ENCODE data around the gene PADI2. TPM values are rescaled to one million over a fixed set of nuclear protein-coding genes. Genes with fewer than 3 reads are reported as not detected.

PADI2 gene
- total RNA-seq, 2 experiments from 2014 or later: not detected

DNA sequence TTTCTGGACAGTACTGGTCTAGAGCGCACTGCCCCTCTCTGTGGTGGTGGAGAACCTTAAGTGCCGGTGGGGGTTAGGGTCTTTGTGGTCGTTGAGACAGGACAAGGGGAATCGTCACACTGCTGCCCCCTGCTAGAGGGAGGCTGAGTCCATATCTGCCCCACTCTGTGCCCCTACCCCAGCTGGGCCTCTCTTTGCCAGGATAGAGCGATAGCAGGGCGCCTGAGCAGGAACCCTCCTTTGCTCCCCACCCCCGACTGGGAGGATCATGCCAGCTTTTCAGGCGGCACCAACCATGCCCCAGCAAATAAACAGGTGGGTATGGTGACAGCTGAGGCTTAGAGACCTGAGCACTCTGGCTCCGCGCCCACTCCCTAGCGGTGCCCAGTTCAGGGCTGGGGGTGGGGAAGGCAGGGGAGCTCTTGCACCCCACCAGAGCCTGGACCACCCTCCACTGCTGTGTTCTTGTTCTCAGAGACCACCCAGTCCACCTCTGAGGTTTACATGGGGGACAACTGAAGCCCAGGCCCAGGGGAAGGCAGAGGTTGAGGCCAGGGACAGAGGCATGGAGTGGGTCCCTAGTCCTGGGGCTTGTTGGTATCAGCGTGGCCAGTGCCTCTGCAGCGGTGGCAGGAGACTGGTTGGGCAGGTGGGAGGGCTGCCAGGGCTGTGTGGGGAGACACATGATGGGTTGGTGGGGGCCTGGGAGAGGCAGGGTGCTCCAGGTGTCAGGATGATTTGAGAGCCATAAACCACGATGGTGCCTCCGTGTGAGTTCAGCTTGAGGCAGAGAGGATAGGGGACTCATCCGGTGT lies 1.6 kb downstream of the PADI2 start:
- Mint-ChIP-seq H3K9me3 (no peaks in the 10 kb centered on the region), H3K4me3 (no peak overlapping the region), H3K4me1 (ENCODE audit: low read depth) (peaks cover 11% of the 10 kb centered on the region), H3K27ac (no peak overlapping the region), H3K36me3 (ENCODE audit: low read depth) (no peaks in the 10 kb centered on the region), H3K27me3 (peaks cover 42% of the 10 kb centered on the region)
- TF ChIP-seq, protein P1, sequence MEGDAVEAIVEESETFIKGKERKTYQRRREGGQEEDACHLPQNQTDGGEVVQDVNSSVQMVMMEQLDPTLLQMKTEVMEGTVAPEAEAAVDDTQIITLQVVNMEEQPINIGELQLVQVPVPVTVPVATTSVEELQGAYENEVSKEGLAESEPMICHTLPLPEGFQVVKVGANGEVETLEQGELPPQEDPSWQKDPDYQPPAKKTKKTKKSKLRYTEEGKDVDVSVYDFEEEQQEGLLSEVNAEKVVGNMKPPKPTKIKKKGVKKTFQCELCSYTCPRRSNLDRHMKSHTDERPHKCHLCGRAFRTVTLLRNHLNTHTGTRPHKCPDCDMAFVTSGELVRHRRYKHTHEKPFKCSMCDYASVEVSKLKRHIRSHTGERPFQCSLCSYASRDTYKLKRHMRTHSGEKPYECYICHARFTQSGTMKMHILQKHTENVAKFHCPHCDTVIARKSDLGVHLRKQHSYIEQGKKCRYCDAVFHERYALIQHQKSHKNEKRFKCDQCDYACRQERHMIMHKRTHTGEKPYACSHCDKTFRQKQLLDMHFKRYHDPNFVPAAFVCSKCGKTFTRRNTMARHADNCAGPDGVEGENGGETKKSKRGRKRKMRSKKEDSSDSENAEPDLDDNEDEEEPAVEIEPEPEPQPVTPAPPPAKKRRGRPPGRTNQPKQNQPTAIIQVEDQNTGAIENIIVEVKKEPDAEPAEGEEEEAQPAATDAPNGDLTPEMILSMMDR (IDR thresholded peaks at IDR 0.05): no peak
- DNase-seq: no peak
- no peak for ATAC-seq
- ChIA-PET POLR2A (interaction anchor here (1.0 kb wide), 1 partner anchor 9 kb away, joined by 3 read pairs; no protein-coding TSS in a partner anchor), CTCF (interaction anchor here (0.7 to 1.3 kb wide), 2 partner anchors 8 to 57 kb away, joined by 3 read pairs; no protein-coding TSS in a partner anchor)
- intact Hi-C loops (cut with micrococcal nuclease): no loop called here

DNA sequence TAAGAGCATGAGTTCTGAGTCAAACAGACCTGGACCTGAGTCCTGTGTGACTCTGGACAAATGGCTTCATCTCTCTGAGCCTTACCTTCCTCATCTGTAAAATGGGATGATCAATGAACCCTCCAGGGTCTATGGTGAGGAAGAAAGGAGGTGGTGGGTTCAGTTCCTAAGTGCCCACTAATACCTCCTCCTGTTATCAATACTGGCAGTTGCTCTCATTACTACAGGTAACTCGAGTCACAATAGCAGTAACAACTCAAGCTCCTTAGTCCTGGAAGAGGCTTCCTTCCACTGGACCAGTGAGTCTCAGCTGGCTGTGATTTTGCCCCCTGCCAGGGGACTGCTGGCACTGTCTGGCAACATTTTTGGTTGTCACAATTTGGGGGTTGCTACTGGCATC lies 2.6 kb downstream of the PADI2 start:
- Mint-ChIP-seq H3K27me3 (peaks cover 42% of the 10 kb centered on the region), H3K4me1 (ENCODE audit: low read depth) (peaks cover 11% of the 10 kb centered on the region), H3K9me3 (no peaks in the 10 kb centered on the region), H3K27ac (no peak overlapping the region), H3K36me3 (ENCODE audit: low read depth) (no peaks in the 10 kb centered on the region), H3K4me3 (no peak overlapping the region)
- ChIA-PET POLR2A (no interaction called here), CTCF (no interaction called here)
- intact Hi-C loops (cut with micrococcal nuclease): no loop called here
- TF ChIP-seq, protein P1 (IDR thresholded peaks at IDR 0.05): no peak
- DNase-seq (no peak), ATAC-seq (no peak)

DNA sequence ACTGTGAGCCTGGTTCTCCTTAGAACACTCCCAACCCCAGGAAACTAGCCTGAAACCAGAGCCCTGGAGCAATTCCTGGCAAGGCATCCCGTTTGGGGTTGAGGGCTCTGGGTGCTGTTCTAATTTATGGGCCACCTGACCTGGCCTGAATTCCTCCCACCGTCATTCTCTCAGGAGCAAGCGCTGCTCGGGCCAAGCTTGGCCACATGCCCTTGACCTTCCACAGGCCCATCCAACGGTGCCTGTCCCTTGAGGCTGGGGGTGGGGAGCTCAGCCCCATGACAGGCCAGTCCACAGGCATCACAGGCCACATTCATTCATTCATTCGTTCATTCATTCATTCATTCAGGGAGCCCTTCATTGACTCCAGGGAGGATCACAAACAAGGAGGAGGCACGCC lies 5.3 kb downstream of the PADI2 start:
- H3K9me3 Mint-ChIP-seq: no peaks in the 10 kb centered on the region
- peaks cover 8% of the 10 kb centered on the region for H3K4me1 Mint-ChIP-seq (ENCODE audit: low read depth)
- ATAC-seq (no peak), DNase-seq (no peak)
- intact Hi-C loops (cut with micrococcal nuclease): no loop called here
- ChIA-PET CTCF (interaction anchor here (1.1 to 1.8 kb wide), 2 partner anchors 11 to 123 kb away, joined by 3 to 7 read pairs; no protein-coding TSS in a partner anchor), POLR2A (no interaction called here)
- TF ChIP-seq, protein P1 (IDR thresholded peaks at IDR 0.05): no peak
- no peak overlapping the region for H3K4me3 Mint-ChIP-seq
- peaks cover 29% of the 10 kb centered on the region for H3K27me3 Mint-ChIP-seq
- H3K27ac Mint-ChIP-seq: no peak overlapping the region
- no peaks in the 10 kb centered on the region for H3K36me3 Mint-ChIP-seq (ENCODE audit: low read depth)

DNA sequence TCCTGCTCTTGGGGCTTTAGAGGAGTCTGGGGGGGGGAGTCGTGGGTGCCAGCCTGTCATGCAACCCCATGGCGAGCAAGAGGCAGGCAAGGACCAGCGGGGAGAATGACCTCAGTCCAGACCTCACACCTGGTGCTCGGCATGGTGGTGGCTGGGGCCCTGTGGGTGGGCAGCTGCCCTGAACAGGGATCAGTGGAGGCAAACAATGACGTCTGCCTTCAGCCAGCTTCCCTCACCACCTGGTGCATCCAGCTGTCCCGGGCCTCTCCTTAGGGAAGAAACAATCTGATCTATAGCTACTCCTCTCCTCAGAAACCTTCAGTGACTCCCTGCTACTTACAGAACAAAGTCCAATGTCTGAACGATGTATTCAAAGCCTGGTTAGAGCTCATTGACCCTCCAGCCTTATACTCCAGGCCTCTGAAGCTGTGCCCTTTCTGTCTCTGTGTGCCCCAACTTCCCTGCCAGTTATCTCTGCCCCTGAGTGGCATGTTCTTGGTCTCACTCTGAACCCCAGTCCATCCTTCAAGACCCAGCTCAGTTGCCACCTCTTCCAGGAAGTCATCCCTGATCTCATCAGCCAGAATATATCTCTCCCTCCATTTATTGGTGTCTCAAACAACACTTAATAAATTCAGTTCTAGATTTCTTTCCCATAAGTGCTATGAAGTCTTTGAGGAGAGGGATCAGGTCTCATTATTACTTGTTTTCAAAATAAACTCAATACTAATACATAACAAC lies 6.6 kb downstream of the PADI2 start:
- no peak overlapping the region for H3K27ac Mint-ChIP-seq
- ChIA-PET POLR2A (no interaction called here), CTCF (interaction anchor here (1.7 kb wide), 1 partner anchor 12 kb away, joined by 6 read pairs; no protein-coding TSS in a partner anchor)
- ATAC-seq (no peak), DNase-seq (no peak)
- H3K4me1 Mint-ChIP-seq (ENCODE audit: low read depth): no peaks in the 10 kb centered on the region
- intact Hi-C loops (cut with micrococcal nuclease): no loop called here
- no peaks in the 10 kb centered on the region for H3K36me3 Mint-ChIP-seq (ENCODE audit: low read depth)
- peaks cover 19% of the 10 kb centered on the region for H3K27me3 Mint-ChIP-seq
- TF ChIP-seq, protein P1 (IDR thresholded peaks at IDR 0.05): no peak
- no peak overlapping the region for H3K4me3 Mint-ChIP-seq
- H3K9me3 Mint-ChIP-seq: no peaks in the 10 kb centered on the region

- no peak for DNase-seq
- TF ChIP-seq, protein P1 (IDR thresholded peaks at IDR 0.05): no peak
- CTCF ChIA-PET: interaction anchor here (1.7 kb wide), 1 partner anchor 13 kb away, joined by 6 read pairs; no protein-coding TSS in a partner anchor
- peaks cover 14% of the 10 kb centered on the region for H3K27me3 Mint-ChIP-seq
- H3K27ac Mint-ChIP-seq: no peak overlapping the region
- H3K4me1 Mint-ChIP-seq (ENCODE audit: low read depth): no peaks in the 10 kb centered on the region
- H3K9me3 Mint-ChIP-seq: no peaks in the 10 kb centered on the region
- no peak overlapping the region for H3K4me3 Mint-ChIP-seq
- intact Hi-C loops (cut with micrococcal nuclease): no loop called here
- ATAC-seq: no peak
- H3K36me3 Mint-ChIP-seq (ENCODE audit: low read depth): no peaks in the 10 kb centered on the region
- POLR2A ChIA-PET: no interaction called here
These were observed 7.2 kb downstream of the PADI2 start for GRCh38 chr1:17112076-17112475.
